ENCODE results near the gene PAX1.

PAX1 gene

DNA sequence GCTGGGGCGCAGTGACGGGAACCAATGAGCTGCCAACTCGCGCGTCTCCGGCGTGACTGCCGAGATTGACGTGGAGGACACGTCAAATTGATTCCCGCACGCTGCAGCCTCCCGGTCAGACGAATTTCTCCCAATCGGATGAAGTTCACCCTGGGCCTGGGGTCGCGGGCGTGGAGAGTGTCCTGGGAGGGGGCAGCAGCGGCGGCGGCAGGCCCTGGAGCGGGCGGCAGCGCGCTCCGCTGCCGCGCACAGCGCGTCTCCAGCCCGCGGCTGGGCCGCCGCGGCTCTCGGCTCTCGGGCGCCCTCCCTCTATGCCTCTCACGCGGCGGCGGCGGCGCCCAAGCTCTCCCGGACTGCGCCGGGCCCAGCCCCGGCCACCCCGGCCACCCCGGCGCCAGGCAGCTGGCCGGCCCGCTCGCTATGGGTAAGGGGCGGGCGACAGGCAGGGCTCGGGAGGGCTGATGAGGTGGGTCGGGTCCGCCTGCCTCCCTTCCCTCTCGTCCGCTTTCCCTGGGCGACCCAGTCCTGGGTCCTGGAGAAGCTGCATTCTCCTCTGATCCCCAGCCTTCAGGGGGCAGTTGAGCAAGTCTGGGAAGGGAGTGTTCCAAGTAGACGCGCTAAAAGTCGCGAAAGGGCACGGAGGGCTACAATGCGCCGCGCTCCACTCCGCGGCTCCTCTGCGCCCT, at the start of gene PAX1:
TSS of gene PAX1 (plus strand) at position 90 of the 686 bp plus-strand sequence. CDS start at position 139, 49 bp downstream.
- ATAC-seq (ENCODE audit: low read depth) (no peak), DNase-seq (ENCODE audit: low spot score in 2 of 2) (no peak)
- Mint-ChIP-seq H3K27ac (no peak within 1 kb of the TSS), H3K9me3 (peaks cover 2% of the 10 kb centered on the region), H3K36me3 (peaks cover 1% of the 10 kb centered on the region), H3K4me1 (peaks cover 2% of the 10 kb centered on the region), H3K4me3 (no peak within 1 kb of the TSS), H3K27me3 (peaks cover 19% of the 10 kb centered on the region)

DNA sequence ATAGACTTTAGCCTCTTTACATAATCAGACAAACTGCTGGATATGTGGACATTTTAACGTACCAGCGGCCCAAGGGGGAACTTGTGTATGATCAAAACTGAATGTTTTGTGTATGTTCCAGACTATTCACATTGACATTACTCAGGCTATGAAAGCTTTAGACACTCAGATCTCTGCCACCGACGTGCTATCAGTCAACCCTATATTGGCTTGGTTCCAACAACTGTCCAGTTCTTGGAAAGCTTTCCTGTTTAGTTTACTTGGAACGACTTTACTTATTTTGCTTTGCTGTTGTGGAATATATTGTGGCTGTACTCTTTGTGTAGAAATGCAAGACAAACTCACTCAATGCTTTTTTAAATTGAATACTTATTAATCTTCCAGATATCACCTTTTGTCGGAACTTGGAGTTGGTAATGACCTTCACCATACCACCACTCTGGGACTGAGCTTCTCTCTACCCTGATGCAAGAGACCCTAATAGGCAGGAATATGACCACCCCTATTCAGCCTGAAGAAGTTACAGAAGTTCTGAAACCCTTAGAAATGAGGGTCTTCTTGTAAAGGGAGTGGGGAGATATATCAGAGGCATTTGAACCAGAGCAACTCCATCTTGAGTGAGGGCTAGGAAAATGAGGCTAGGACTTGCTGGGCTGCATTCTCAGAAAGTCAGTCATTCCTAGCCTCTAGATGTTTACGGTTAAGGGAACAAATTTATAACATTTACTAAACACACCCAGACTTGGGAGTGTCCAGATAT, 49.0 kb upstream of the PAX1 start:
- no peak for DNase-seq (ENCODE audit: low spot score in 2 of 2)
- H3K4me1 Mint-ChIP-seq = no peaks in the 10 kb centered on the region
- no peak for ATAC-seq (ENCODE audit: low read depth)
- no peak overlapping the region for H3K4me3 Mint-ChIP-seq
- H3K36me3 Mint-ChIP-seq = no peaks in the 10 kb centered on the region
- H3K9me3 Mint-ChIP-seq = peaks cover 1% of the 10 kb centered on the region
- H3K27me3 Mint-ChIP-seq = peaks cover 2% of the 10 kb centered on the region
- no peak overlapping the region for H3K27ac Mint-ChIP-seq

GRCh38 chr20:21661488-21662055, 43.9 kb upstream of the PAX1 start:
- no peaks in the 10 kb centered on the region for H3K36me3 Mint-ChIP-seq
- no peaks in the 10 kb centered on the region for H3K9me3 Mint-ChIP-seq
- no peaks in the 10 kb centered on the region for H3K4me1 Mint-ChIP-seq
- no peak for ATAC-seq (ENCODE audit: low read depth)
- no peak for DNase-seq (ENCODE audit: low spot score in 2 of 2)
- no peak overlapping the region for H3K4me3 Mint-ChIP-seq
- H3K27ac Mint-ChIP-seq = no peak overlapping the region
- H3K27me3 Mint-ChIP-seq = peaks cover 1% of the 10 kb centered on the region

DNA sequence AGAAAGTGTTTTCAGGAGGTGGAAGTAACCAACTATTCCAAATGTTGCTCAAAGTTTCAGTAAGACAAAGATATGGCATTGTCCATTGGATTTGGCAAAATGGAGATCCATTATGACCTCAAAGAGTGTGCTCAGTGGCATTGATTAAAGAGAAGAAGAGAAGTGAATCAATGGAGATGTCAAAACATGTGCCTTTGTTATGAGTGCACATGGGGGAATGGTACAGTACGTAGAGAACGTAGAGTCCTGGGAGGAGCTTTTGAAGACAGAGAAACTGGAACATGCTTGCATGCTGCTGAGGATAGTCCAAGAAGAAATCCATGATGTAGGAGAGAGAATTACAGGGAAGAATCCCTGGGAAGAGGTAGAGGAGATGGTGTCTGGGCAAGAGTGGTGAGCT, 42.0 kb upstream of the PAX1 start:
- H3K9me3 Mint-ChIP-seq = no peaks in the 10 kb centered on the region
- no peaks in the 10 kb centered on the region for H3K4me1 Mint-ChIP-seq
- H3K4me3 Mint-ChIP-seq = no peak overlapping the region
- ATAC-seq (ENCODE audit: low read depth) (no peak), DNase-seq (ENCODE audit: low spot score in 2 of 2) (no peak)
- no peaks in the 10 kb centered on the region for H3K36me3 Mint-ChIP-seq
- H3K27ac Mint-ChIP-seq = no peak overlapping the region
- no peaks in the 10 kb centered on the region for H3K27me3 Mint-ChIP-seq

DNA sequence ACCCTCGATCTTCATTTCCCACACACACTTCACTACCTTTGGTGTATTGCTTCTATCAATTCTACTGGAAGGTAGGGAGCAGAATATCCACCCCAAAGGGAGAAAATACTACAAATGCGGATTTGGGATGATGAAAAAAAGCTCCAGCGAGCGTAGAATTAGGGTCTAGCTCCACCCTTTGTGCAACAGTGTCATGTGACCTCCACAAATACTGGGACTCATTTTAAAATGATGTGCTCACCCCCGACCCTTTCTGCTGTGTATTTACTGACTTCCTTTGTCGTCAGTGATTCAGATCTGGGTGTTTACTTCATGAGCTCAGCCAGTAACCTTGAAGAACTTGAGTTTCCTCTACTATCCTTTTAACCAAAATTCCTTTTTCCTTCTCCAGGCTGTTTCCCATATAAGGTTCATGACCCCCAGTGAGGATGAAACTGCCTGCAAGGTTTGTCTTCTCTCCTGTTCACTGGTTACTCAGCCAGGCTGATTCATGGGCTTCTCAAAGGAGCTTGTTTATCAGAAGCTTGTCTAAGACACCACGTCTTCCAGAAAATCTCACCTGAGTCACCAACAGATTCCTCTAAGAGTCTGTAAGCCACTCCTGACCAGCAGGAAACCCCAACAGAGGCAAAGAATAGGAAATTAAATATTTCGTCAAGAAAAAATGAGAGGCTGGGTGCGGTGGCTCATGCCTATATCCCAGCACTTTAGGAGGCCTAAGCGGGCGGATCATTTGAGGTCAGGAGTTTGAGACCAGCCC, 39.6 kb upstream of the PAX1 start:
- H3K36me3 Mint-ChIP-seq = no peaks in the 10 kb centered on the region

DNA sequence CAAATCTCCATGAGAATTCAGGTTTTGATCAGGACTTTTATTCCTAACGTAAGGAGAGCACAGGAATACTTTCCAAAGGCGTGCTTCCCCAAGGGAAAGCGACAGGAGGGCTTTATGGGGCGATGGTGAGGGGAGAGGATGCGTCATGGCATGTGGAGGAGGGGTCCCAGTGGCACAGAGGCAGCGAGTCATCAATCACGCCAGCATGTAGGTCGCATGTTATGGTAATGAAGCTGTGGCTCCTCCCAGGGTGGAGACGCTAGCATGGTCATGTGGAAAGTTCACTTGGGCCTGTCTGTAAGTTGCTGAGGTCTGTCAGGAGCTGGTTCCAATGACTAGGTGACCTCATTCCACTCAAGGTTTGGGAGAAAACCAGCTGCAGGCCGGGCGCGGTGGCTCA, 35.3 kb upstream of the PAX1 start:
- H3K36me3 Mint-ChIP-seq = no peaks in the 10 kb centered on the region
- H3K9me3 Mint-ChIP-seq = peaks cover 3% of the 10 kb centered on the region
- DNase-seq (ENCODE audit: low spot score in 2 of 2) = no peak
- ATAC-seq (ENCODE audit: low read depth) = no peak
- no peak overlapping the region for H3K27ac Mint-ChIP-seq
- H3K4me3 Mint-ChIP-seq = no peak overlapping the region
- H3K4me1 Mint-ChIP-seq = no peaks in the 10 kb centered on the region
- H3K27me3 Mint-ChIP-seq = no peaks in the 10 kb centered on the region

More for the DNA sequence above, 39.6 kb upstream of the PAX1 start:
- H3K27ac Mint-ChIP-seq = no peak overlapping the region
- H3K4me1 Mint-ChIP-seq = no peaks in the 10 kb centered on the region
- H3K9me3 Mint-ChIP-seq = no peaks in the 10 kb centered on the region
- DNase-seq (ENCODE audit: low spot score in 2 of 2) (no peak), ATAC-seq (ENCODE audit: low read depth) (no peak)
- H3K4me3 Mint-ChIP-seq = no peak overlapping the region
- no peaks in the 10 kb centered on the region for H3K27me3 Mint-ChIP-seq

DNA sequence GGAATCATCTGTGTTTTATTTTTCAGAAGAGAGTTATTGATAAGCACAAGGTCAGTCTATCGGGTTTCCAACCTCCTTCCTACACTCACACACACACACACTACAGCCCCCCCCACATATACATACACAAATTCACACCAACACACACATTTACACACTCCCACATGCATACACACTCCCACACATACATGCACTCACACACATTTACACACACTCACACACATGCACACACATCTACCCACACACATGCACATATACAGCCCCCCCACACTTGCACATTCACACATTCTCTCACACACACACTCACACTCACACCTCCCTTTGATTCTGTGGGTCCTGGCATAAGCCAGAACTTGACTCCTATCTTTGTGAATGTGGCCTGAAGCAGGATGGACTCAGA, 34.5 kb upstream of the PAX1 start:
- ATAC-seq (ENCODE audit: low read depth) = no peak
- H3K4me3 Mint-ChIP-seq = no peak overlapping the region
- H3K36me3 Mint-ChIP-seq = no peaks in the 10 kb centered on the region
- H3K9me3 Mint-ChIP-seq = peaks cover 3% of the 10 kb centered on the region
- no peak overlapping the region for H3K27ac Mint-ChIP-seq
- H3K27me3 Mint-ChIP-seq = no peaks in the 10 kb centered on the region
- DNase-seq (ENCODE audit: low spot score in 2 of 2) = no peak
- no peaks in the 10 kb centered on the region for H3K4me1 Mint-ChIP-seq

DNA sequence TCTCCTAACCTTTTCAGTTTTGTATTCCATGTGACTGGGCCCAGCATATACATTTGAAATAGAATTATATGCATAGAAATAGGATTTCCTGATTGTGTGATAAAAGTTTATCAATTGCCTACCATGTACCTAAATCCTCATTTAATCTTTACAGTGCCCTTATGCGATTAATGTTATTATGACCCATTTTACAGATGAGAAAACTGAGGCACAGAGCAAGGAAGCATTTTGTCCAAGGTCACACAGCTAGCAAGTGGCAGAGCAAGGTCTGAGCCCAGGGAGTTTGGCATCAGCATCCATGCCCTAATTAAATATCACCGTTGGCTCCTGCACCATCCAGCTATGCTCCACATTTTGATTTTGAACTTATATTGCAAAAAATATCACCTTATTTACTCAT, 28.2 kb upstream of the PAX1 start:
- ATAC-seq (ENCODE audit: low read depth) = no peak
- Mint-ChIP-seq H3K4me1 (no peaks in the 10 kb centered on the region), H3K36me3 (no peaks in the 10 kb centered on the region), H3K9me3 (peaks cover 2% of the 10 kb centered on the region), H3K27ac (no peak overlapping the region), H3K27me3 (no peaks in the 10 kb centered on the region), H3K4me3 (no peak overlapping the region)
- no peak for DNase-seq (ENCODE audit: low spot score in 2 of 2)

DNA sequence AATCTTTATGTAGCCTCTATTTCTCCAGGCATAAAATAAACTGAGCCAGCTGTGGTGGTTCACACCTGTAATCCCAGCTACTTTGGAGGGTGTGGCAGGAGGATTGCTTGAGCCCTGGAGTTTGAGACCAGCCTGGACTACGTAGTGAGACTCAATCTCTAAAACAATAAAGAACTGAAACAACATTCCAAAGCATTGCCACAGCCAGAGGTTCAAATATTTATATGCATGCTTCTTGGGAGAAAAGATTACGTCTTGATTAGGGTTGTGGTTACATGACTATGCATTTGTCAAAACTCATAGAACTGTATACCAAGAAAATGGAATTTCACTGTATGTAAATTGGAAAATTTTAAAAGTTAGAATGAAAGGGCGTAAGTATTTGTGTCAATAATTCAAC, 27.7 kb upstream of the PAX1 start:
- ATAC-seq (ENCODE audit: low read depth) (no peak), DNase-seq (ENCODE audit: low spot score in 2 of 2) (no peak)
- Mint-ChIP-seq H3K27me3 (peaks cover 1% of the 10 kb centered on the region), H3K27ac (no peak overlapping the region), H3K36me3 (no peaks in the 10 kb centered on the region), H3K9me3 (peaks cover 5% of the 10 kb centered on the region), H3K4me3 (no peak overlapping the region), H3K4me1 (no peaks in the 10 kb centered on the region)

GRCh38 chr20:21681234-21681921, 24.1 kb upstream of the PAX1 start:
- no peaks in the 10 kb centered on the region for H3K4me1 Mint-ChIP-seq
- H3K27ac Mint-ChIP-seq = no peak overlapping the region
- peaks cover 5% of the 10 kb centered on the region for H3K9me3 Mint-ChIP-seq
- ATAC-seq (ENCODE audit: low read depth) (no peak), DNase-seq (ENCODE audit: low spot score in 2 of 2) (no peak)
- H3K36me3 Mint-ChIP-seq = no peaks in the 10 kb centered on the region
- no peak overlapping the region for H3K4me3 Mint-ChIP-seq
- H3K27me3 Mint-ChIP-seq = peaks cover 1% of the 10 kb centered on the region

- Mint-ChIP-seq H3K36me3 (no peaks in the 10 kb centered on the region), H3K4me1 (no peaks in the 10 kb centered on the region), H3K4me3 (no peak overlapping the region), H3K27ac (no peak overlapping the region), H3K27me3 (peaks cover 1% of the 10 kb centered on the region), H3K9me3 (peaks cover 5% of the 10 kb centered on the region)
- ATAC-seq (ENCODE audit: low read depth) = no peak
- DNase-seq (ENCODE audit: low spot score in 2 of 2) = no peak
Measured at GRCh38 chr20:21681922-21682318, 23.5 kb upstream of the PAX1 start.

GRCh38 chr20:21682521-21682954, 22.9 kb upstream of the PAX1 start:
- no peaks in the 10 kb centered on the region for H3K36me3 Mint-ChIP-seq
- H3K4me1 Mint-ChIP-seq = no peaks in the 10 kb centered on the region
- ATAC-seq (ENCODE audit: low read depth) = no peak
- H3K9me3 Mint-ChIP-seq = peaks cover 5% of the 10 kb centered on the region
- H3K27me3 Mint-ChIP-seq = peaks cover 1% of the 10 kb centered on the region
- no peak overlapping the region for H3K4me3 Mint-ChIP-seq
- no peak for DNase-seq (ENCODE audit: low spot score in 2 of 2)
- H3K27ac Mint-ChIP-seq = no peak overlapping the region

DNA sequence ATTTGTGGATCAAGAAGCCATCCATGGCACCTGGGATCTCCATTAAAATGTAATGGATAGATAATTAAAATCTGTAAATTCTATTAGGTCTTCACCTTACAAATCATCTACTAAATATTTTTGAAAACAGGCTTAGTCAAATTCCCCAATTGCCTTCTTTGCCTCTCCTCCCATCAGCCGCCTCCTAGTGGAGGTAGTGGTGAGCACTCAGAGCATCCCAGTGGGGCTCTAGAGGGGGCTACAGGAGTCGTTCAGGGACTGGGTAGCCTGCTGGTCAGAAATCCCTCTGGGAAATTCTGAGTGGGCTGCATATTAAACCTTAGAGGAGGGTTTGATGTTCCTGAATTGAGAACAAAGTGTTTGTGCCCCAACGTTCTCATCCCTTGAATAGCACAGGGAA, 20.8 kb upstream of the PAX1 start:
- no peak for DNase-seq (ENCODE audit: low spot score in 2 of 2)
- Mint-ChIP-seq H3K4me1 (no peaks in the 10 kb centered on the region), H3K9me3 (peaks cover 5% of the 10 kb centered on the region), H3K27ac (no peak overlapping the region), H3K36me3 (no peaks in the 10 kb centered on the region), H3K27me3 (peaks cover 2% of the 10 kb centered on the region), H3K4me3 (no peak overlapping the region)
- ATAC-seq (ENCODE audit: low read depth) = no peak

All from memory B cell (primary cell).